ENCODE results near the gene P2RY6. TPM values are rescaled to one million over a fixed set of nuclear protein-coding genes. Genes with fewer than 3 reads are reported as not detected.

Gene P2RY6
- total and polyA plus RNA-seq, 2 of the 8 experiments (the other 6 are each of a cell fraction or from before 2014, with no cell fraction given): 0.15 TPM; not detected in 1

GRCh38 chr11:73306069-73306841, 34.1 kb downstream of the P2RY6 start:
- Histone ChIP-seq H3K27me3 (replicated peaks in 1 of 4; ENCODE audit: control insufficient read depth in 3 of 4, extremely low read depth in 1 of 4, insufficient read depth in 3 of 4, low read length in 3 of 4) (peaks cover 0 to 38% (median 27%) of the 10 kb centered on the region in 4 experiments; a peak in 6 of 7 replicates), H2BK20ac (ENCODE audit: low read length) (no peak overlapping the region), H3K4me3 (ENCODE audit: extremely low read depth in 1 of 4, insufficient read depth in 2 of 4, low read depth in 3 of 4, low read length in 4 of 4) (peak overlapping the region in 2 of 4 experiments; percentile 44 to 56; a peak in 4 of 8 replicates), H3K56ac (replicated peaks; ENCODE audit: insufficient read length, low read depth, low read length) (no peak overlapping the region), H4K5ac (ENCODE audit: insufficient read length, low read depth, low read length) (no peak overlapping the region), H4K8ac (ENCODE audit: extremely low read depth, insufficient read depth, low read length) (no peak overlapping the region), H3K36me3 (ENCODE audit: control insufficient read depth in 2 of 4, insufficient read depth in 4 of 4, low read length in 3 of 4) (no peaks in the 10 kb centered on the region), H2AFZ (ENCODE audit: low read length) (no peak overlapping the region), H3K23me2 (ENCODE audit: low read depth, low read length) (peaks cover 18% of the 10 kb centered on the region), H4K91ac (replicated peaks; ENCODE audit: insufficient read length, low read length) (no peak overlapping the region), H3K4me1 (replicated peaks in 1 of 4; ENCODE audit: control insufficient read depth in 3 of 4, insufficient read depth in 4 of 4, low read length in 3 of 4) (peaks cover 3 to 20% (median 7%) of the 10 kb centered on the region in 4 experiments; a peak in 6 of 7 replicates), H3K9ac (replicated peaks in 1 of 4; ENCODE audit: extremely low read depth in 1 of 4, low read depth in 3 of 4, low read length in 3 of 4) (no peak overlapping the region), H2BK12ac (ENCODE audit: low read depth, low read length) (peak overlapping the region; percentile 69; the same call in 1 of the 2 replicates), H3K27ac (ENCODE audit: low read depth, low read length) (no peak overlapping the region), H2BK5ac (ENCODE audit: low read depth, low read length) (peak overlapping the region; percentile 76; the same call in 1 of the 2 replicates), H3K4ac (replicated peaks; ENCODE audit: insufficient read length, low read depth, low read length) (no peak overlapping the region), H4K20me1 (replicated peaks in 1 of 2; ENCODE audit: control insufficient read depth in 1 of 2, insufficient read depth in 2 of 2, low read length in 2 of 2) (peaks cover 5 to 15% of the 10 kb centered on the region in 2 experiments), H3K79me1 (ENCODE audit: low read depth, low read length) (no peaks in the 10 kb centered on the region), H3K18ac (ENCODE audit: extremely low read depth, low read length) (0 out of 2 replicates have a peak overlapping the region, but pooled peaks have one; percentile 2), H2BK120ac (replicated peaks; ENCODE audit: low read depth, low read length) (no peak overlapping the region), H3K4me2 (ENCODE audit: insufficient read depth in 1 of 2, low read depth in 2 of 2, low read length in 2 of 2) (peak overlapping the region; percentile 37 to 83), H3K79me2 (ENCODE audit: control insufficient read depth in 1 of 2, insufficient read depth in 2 of 2, low read length in 2 of 2) (no peaks in the 10 kb centered on the region), H3K9me3 (ENCODE audit: insufficient read depth in 2 of 2, low read depth in 1 of 2, low read length in 1 of 2) (no peaks in the 10 kb centered on the region), H3K14ac (ENCODE audit: insufficient read length) (no peak overlapping the region), H2BK15ac (ENCODE audit: low read length) (0 out of 2 replicates have a peak overlapping the region, but pooled peaks have one; percentile 34), H2AK5ac (ENCODE audit: low read depth, low read length) (no peak overlapping the region), H3K23ac (ENCODE audit: insufficient read length) (no peak overlapping the region)
- FAIRE-seq (no peak), DNase-seq (ENCODE audit: low read depth in 1 of 2, low spot score in 2 of 2) (no peak)
- TF ChIP-seq CTCF (IDR thresholded peaks at IDR 0.05; ENCODE audit: control extremely low read depth in 1 of 3, insufficient read depth in 1 of 3, low read depth in 1 of 3, low read length in 3 of 3): peak in 2 of 3 experiments; percentile 36 to 44; a peak in 3 of 4 replicates
- 0 out of 4 replicates have a peak, but pooled peaks of 1 of the 2 experiments have one; percentile 7 for TF ChIP-seq RAD21 (IDR thresholded peaks at IDR 0.05 in 1 of 2, conservative IDR thresholded peaks at IDR 0.05 in 1 of 2; ENCODE audit: low read depth in 2 of 2, low read length in 2 of 2)
- TF ChIP-seq HDAC6 (IDR thresholded peaks at IDR 0.05; ENCODE audit: low read depth, low read length): no peak
- 77% methylated on average over 6 of the region's 7 CpGs; no CpG with 5 or more reads in 1 of the 2 experiments for WGBS, 2 experiments (ENCODE audit: extremely low coverage in 1 of 2, insufficient coverage in 1 of 2, insufficient read length in 1 of 2, insufficient replicate concordance in 2 of 2, low coverage in 1 of 2, low lambda C conversion rate in 2 of 2, missing lambda C conversion rate in 1 of 2)
- CTCF ChIA-PET (ENCODE audit: partially characterized antibody): interaction anchor here (0.6 to 25.1 kb wide), 26 partner anchors 9 to 1867 kb away, joined by 3 to 383 read pairs (median 4); no protein-coding TSS in a partner anchor
- POLR2A ChIA-PET (ENCODE audit: partially characterized antibody): interaction anchor here (0.5 to 7.8 kb wide), 5 partner anchors 8 to 38 kb away, joined by 3 to 91 read pairs (median 3); no protein-coding TSS in a partner anchor

Measured in H1 (cell line).